ENCODE results near the gene WIPF3. TPM values are rescaled to one million over a fixed set of nuclear protein-coding genes. Genes with fewer than 3 reads are reported as not detected.

WIPF3 gene, protein sequence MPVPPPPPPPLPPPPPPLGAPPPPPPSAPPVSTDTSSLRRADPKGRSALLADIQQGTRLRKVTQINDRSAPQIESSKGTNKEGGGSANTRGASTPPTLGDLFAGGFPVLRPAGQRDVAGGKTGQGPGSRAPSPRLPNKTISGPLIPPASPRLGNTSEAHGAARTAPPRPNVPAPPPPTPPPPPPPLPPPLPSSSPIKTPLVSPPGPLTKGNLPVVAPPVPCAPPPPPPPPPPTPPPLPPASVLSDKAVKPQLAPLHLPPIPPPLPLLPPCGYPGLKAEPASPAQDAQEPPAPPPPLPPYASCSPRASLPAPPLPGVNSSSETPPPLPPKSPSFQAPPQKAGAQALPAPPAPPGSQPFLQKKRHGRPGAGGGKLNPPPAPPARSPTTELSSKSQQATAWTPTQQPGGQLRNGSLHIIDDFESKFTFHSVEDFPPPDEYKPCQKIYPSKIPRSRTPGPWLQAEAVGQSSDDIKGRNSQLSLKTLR
- 1 to 10 TPM; 4.6 to 5.7 (median 5.0) TPM for polyA plus RNA-seq (ENCODE audit: insufficient read length in 3 of 3)

DNA sequence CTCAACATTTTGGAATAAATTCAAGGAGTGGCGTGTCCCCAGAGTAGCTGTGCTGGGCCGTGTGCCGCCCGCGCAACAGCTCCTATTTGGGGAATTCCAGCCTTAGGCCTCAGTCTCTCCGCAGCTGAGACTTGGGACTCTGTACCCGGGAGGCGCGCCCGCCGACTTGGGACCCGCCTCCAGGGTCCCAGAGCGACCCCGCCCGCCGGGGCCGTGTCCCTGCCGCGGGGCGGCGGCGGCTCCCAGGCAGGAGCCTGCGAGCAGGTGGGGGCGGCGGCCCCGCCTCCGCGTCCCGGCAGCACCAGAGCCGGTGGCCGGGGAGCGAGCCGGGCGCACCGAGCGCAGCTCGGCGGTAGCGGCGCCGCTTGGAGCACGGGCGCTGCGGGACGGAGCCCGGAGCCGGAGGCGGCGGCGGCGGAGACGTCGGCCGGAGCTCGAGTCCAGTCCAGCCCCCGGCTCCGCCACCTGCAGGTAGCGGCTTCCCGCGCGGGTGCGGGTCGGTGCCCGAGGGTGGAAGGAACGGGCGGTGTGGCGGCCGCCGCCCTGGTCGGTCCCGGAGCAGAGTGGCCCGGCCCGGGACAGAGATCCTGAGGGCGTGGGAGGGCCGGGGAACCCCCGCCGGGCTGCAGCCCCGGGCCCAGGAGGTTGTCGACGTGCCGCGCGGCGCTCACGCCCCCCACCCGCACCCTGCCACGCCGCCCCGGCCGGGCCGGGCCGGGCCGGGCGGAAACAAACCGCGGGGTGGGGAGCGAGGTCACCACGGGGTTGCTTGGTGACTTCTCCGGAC, at the start of gene WIPF3:
TSS of gene WIPF3 (plus strand) at position 301 of the 787 bp plus-strand sequence. CDS start 28,217 bp downstream, outside the sequence.
- no peak for DNase-seq (ENCODE audit: low read depth in 3 of 3, low spot score in 2 of 3)

GRCh38 chr7:29763266-29763665, 43.0 kb upstream of the WIPF3 start:
- no peak for DNase-seq (ENCODE audit: low read depth in 3 of 3, low spot score in 2 of 3)

GRCh38 chr7:29764227-29764626, 42.1 kb upstream of the WIPF3 start:
- DNase-seq (ENCODE audit: low read depth in 3 of 3, low spot score in 2 of 3), result no peak

- DNase-seq (ENCODE audit: low read depth in 3 of 3, low spot score in 2 of 3), result no peak
Observed at GRCh38 chr7:29765490-29765889, 40.8 kb upstream of the WIPF3 start.

GRCh38 chr7:29770371-29770770, 35.9 kb upstream of the WIPF3 start:
- no peak for DNase-seq (ENCODE audit: low read depth in 3 of 3, low spot score in 2 of 3)

DNA sequence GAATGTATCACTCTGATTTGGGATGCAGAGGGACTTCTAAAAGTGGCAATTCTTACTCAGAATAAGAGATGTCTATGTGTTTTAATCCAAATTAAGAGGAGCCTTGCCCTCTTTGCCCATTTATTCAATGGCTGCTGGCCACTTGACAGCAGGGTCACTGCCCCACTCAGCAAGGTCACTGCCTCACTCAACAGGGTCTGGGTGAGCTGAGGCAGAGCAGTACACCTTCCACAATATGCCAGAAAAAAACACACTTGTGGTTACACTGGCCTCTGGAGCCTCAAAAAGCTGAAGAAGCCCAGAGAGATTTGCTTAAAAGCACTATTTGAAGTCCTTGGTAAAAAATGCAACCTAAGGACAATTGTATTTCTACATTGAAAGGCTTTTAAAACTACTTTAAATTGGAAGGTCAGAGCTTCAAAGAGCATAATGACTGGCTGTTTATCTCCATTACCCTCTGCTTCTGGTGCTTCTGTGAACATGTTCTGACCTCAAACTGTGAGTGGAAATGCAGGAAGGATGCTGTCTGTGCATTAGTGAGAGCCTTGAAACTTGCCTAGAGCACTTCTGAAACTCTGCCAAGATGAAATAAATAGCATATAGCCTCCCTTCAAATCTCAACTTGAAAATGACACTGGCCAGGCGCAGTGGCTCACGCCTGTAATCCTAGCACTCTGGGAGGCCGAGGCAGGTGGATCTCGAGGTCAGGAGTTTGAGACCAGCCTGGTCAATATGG, 35.1 kb upstream of the WIPF3 start:
- no peak for DNase-seq (ENCODE audit: low read depth in 3 of 3, low spot score in 2 of 3)

DNA sequence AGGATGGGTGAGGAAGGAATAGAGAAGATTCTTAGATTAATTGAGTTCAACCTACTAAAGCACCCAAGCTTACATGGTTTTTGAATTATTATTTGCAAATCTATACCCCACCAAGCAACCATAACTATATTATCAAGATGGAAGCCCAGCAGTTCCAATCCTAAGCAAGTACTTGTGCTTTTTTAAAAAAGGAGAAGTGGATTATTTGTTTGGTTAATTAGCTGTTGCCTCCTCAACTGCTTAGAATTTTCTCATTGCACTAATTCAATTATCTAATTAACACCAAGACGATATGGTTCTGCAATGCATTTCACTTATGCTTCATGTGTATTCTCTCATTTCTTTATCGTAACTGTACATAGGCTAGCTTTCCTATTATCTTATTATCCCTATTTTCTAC, 27.3 kb upstream of the WIPF3 start:
- DNase-seq (ENCODE audit: low read depth in 3 of 3, low spot score in 2 of 3), result no peak

GRCh38 chr7:29780346-29780745, 26.0 kb upstream of the WIPF3 start:
- DNase-seq (ENCODE audit: low read depth in 3 of 3, low spot score in 2 of 3), result no peak

DNA sequence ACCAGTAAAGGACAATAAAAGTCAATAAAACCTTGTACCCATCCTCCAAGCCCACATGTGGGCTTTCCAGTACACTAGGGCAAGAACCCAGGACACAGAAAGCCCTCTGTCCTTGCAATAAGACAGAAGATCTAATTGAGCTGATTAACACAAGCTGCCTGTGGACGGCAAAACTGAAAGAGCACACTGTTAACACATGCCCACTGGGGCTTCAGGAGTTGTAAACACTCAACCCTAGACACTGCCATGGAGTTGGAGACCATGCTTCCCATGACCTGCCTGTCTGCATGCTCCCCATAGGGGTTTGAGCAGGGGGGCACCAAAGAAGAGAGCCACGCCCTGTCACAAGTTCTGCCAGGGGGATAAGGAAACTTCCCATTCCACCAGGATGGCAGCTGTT, 22.6 kb upstream of the WIPF3 start:
- DNase-seq (ENCODE audit: low read depth in 3 of 3, low spot score in 2 of 3), result no peak

GRCh38 chr7:29793507-29793906, 12.8 kb upstream of the WIPF3 start:
- no peak for DNase-seq (ENCODE audit: low read depth in 3 of 3, low spot score in 2 of 3)

GRCh38 chr7:29794959-29795629, 11.2 kb upstream of the WIPF3 start:
- DNase-seq (ENCODE audit: low read depth in 3 of 3, low spot score in 2 of 3), result no peak

DNA sequence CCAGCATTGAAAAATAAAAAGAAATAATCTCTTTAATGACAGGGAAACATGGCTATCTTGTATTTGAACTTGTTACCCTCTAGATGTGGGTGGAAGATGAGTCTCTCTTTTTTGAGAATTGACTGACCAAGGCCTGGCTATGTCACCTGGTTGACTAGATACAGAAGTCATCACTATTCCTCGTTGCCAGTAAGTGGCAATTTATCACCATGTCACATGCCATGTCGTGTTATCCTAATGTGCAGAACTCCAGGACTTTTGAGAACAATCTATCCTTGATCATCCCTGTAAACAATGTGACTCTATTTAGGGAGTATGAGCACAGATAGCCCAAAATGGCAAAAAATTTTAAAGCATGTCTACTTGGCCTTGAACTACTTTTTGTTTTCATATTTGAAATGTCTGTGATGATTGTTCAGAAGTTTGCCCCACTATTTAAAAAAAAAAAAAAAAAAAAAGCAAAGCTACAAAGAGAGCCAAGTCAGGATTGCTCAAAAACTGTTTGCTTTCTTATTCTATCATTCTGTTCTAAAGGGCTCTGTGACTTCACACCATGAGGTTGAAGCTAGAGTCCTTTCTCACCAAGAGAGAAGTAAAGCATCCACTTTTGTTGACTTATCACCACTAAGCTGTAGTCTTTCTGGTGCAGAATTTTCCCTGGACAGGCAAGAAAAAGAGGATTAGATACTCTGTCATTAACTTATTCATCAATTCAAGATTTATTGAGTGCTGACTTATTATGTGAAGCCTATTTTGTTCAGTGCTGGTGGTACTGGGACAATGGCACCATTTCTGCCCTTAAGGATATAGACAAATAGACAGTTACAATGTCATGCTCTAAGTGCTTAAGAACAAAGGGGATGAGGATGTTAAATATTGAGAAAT, 10.4 kb upstream of the WIPF3 start:
- no peak for DNase-seq (ENCODE audit: low read depth in 3 of 3, low spot score in 2 of 3)

GRCh38 chr7:29797112-29797944, 9.0 kb upstream of the WIPF3 start:
- DNase-seq (ENCODE audit: low read depth in 3 of 3, low spot score in 2 of 3), result no peak

GRCh38 chr7:29798422-29798821, 7.9 kb upstream of the WIPF3 start:
- DNase-seq (ENCODE audit: low read depth in 3 of 3, low spot score in 2 of 3), result no peak

- no peak for DNase-seq (ENCODE audit: low read depth in 3 of 3, low spot score in 2 of 3)
Observed at GRCh38 chr7:29801929-29802328, 4.4 kb upstream of the WIPF3 start.

GRCh38 chr7:29805031-29805430, 1.3 kb upstream of the WIPF3 start:
- no peak for DNase-seq (ENCODE audit: low read depth in 3 of 3, low spot score in 2 of 3)

DNA sequence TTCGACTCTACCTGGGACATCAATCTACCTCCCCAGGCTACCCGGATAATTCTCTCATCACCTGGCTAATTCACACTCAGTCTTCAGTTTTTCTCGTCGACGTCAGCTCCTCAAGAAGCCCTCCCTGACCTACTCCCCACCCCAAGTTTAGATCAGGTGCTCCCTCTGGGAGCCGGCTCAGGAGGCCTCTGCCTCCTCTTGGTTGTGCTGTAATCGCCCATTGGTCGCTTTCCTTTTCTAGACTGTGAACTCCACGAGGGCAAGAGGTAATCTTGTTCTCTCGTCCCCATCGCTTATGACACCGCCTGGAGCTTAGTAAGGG, 461 bp upstream of the WIPF3 start:
- no peak for DNase-seq (ENCODE audit: low read depth in 3 of 3, low spot score in 2 of 3)

DNA sequence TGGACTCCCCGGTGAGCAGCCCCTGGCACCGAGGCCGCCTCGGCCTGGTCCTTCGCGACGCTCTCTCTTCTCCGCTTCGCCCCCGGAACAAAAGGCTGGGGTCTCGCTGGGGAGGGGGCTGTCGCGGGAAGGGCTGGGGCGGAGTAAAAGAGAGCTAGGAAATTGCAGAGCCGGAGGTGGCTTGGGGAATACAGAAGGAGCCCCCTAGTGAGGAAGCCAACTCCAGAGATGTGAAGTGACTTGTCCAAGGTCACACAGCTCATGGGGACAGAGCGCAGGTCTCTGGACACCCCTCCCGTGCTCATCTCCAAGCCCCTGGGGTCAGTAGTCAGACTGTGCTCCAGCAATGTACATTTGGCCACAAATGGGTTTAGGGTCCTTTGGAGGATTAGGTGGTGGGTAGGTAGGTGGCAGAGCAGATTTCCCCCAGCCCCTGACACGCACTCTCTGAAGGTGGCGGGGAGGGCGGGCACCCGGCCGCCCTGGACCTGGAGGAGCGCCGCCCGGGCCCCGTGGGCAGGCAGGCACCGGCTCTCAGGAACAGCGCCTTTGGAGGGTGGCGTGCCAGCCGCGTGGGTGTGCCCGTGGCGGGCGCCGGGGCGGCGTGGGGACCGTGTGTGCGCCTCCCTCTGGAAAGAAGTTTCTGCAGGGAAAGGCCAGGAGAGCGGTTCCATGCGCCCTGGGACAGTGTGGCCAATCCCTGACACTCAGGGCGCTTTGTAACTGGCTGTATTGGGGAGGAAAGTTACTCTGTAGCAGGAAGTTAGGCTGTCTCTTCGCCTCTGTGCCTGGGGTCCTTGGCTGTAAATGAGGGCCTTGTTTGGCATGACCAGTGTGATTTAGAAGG, 910 bp downstream of the WIPF3 start:
- no peak for DNase-seq (ENCODE audit: low read depth in 3 of 3, low spot score in 2 of 3)
